Measurements from ENCODE around the gene NUDT19.
"Not testable (repeated sequence)": the region's sequence is repeated elsewhere in the genome, so short reads cannot be mapped to it uniquely, and the experiment has no call there.

Gene NUDT19

DNA sequence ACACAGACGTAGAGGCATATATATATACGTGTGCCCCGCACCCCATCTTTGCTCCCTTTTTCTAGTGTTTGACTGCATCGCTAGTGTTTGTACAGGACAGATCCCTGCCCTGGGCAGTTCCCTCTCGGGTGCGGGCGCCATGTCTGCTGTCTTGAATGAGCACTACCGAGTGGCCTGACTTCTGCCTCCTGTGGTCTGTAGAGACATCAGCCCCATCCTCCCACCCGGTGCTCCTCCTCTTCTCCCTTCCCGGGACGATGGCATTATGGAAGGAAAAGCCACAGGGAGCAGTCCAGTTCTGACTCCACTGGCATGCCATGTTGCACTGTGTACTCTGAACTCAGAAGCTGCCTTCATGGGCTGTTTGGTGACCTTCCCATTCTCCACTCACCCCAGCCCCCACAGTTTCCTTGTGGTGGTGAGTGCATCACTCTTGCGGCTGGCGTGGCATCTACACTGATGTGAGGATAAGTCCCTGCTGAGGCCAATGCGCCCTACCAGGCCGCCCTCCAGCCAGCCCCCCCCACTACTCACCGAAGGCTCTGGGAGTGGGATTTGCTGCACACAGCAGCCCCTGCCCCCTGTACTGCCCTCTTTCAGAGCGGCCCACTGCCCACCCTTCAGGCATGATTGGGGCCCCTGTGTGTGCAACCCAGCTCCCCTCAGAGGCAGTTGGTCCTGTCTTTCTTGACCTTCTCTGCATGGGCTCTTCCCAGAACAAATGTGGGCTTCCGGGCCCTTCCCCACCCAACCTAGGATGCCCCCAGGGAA lies 53.1 kb downstream of the NUDT19 start:
- H3K36me3 ChIP-seq (ENCODE audit: control insufficient read depth, insufficient read depth, low read length), result no peaks in the 10 kb centered on the region
- H3K4me1 ChIP-seq (ENCODE audit: control insufficient read depth, insufficient read depth, low read length), result no peaks in the 10 kb centered on the region
- no peaks in the 10 kb centered on the region for H3K9me3 ChIP-seq (ENCODE audit: control insufficient read depth, insufficient read depth, low read length)
- H3K4me3 ChIP-seq (ENCODE audit: low read depth, low read length), result no peak overlapping the region
- no peaks in the 10 kb centered on the region for H3K27me3 ChIP-seq (ENCODE audit: control insufficient read depth, insufficient read depth, low read length)
- no peak overlapping the region for H3K27ac ChIP-seq (ENCODE audit: low read depth, low read length)
- H3K9ac ChIP-seq (ENCODE audit: low read depth, low read length), result no peak overlapping the region

DNA sequence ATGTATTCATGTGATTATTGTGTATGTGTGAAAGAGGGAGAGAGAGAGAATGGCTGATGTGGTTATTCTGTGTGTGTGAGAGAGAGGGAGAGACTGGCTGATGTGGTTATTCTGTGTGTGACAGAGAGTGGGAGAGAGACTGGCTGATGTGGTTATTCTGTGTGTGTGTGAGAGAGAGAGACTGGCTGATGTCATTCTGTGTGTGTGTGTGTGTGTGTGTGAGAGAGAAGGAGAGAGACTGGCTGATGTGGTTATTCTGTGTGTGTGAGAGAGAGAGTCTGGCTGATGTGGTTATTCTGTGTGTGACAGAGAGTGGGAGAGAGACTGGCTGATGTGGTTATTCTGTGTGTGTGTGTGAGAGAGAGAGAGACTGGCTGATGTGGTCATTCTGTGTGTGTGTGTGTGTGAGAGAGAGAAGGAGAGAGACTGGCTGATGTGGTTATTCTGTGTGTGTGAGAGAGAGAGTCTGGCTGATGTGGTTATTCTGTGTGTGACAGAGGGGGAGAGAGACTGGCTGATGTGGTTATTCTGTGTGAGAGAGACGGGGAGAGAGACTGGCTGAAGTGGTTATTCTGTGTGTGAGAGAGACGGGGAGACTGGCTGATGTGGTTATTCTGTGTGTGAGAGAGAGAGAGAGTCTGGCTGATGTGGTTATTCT lies 54.1 kb downstream of the NUDT19 start:
- H3K4me3 ChIP-seq (ENCODE audit: low read depth, low read length); H3K4me1 ChIP-seq (ENCODE audit: control insufficient read depth, insufficient read depth, low read length); H3K27ac ChIP-seq (ENCODE audit: low read depth, low read length); H3K27me3 ChIP-seq (ENCODE audit: control insufficient read depth, insufficient read depth, low read length); H3K9ac ChIP-seq (ENCODE audit: low read depth, low read length); H3K36me3 ChIP-seq (ENCODE audit: control insufficient read depth, insufficient read depth, low read length); H3K9me3 ChIP-seq (ENCODE audit: control insufficient read depth, insufficient read depth, low read length): not testable (repeated sequence)

- not testable (repeated sequence) for H3K27me3 ChIP-seq (ENCODE audit: control insufficient read depth, insufficient read depth, low read length); H3K27ac ChIP-seq (ENCODE audit: low read depth, low read length); H3K4me1 ChIP-seq (ENCODE audit: control insufficient read depth, insufficient read depth, low read length); H3K36me3 ChIP-seq (ENCODE audit: control insufficient read depth, insufficient read depth, low read length); H3K9ac ChIP-seq (ENCODE audit: low read depth, low read length); H3K9me3 ChIP-seq (ENCODE audit: control insufficient read depth, insufficient read depth, low read length); H3K4me3 ChIP-seq (ENCODE audit: low read depth, low read length)
Observed at GRCh38 chr19:32746631-32747196, 55.1 kb downstream of the NUDT19 start.

DNA sequence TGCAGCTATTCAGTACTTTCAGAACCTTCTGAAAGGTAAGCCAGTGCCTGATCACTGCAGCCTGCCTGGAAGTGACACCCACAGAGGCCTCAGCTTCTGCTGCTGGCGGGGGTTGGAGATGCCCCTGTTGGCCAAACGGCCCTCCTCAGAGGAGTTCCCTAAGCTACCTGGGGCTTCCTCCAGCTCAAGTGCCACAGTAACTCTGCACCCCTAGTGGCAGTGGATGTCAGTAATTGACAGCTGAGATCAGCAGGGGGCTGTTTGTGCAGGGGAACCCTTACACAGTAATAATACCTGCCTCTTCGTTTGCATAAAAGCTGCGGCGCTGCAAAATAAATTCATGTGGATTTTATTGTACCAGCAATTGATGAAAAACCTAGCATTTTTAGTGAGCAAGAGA lies 56.9 kb downstream of the NUDT19 start:
- Histone ChIP-seq H3K4me3 (ENCODE audit: low read depth, low read length) (no peak overlapping the region), H3K27me3 (ENCODE audit: control insufficient read depth, insufficient read depth, low read length) (no peaks in the 10 kb centered on the region), H3K27ac (ENCODE audit: low read depth, low read length) (no peak overlapping the region), H3K4me1 (ENCODE audit: control insufficient read depth, insufficient read depth, low read length) (no peaks in the 10 kb centered on the region), H3K9ac (ENCODE audit: low read depth, low read length) (no peak overlapping the region), H3K36me3 (ENCODE audit: control insufficient read depth, insufficient read depth, low read length) (no peaks in the 10 kb centered on the region), H3K9me3 (ENCODE audit: control insufficient read depth, insufficient read depth, low read length) (no peaks in the 10 kb centered on the region)

GRCh38 chr19:32748948-32749347 lies 57.3 kb downstream of the NUDT19 start:
- Histone ChIP-seq H3K9me3 (ENCODE audit: control insufficient read depth, insufficient read depth, low read length) (no peaks in the 10 kb centered on the region), H3K27me3 (ENCODE audit: control insufficient read depth, insufficient read depth, low read length) (no peaks in the 10 kb centered on the region), H3K4me1 (ENCODE audit: control insufficient read depth, insufficient read depth, low read length) (no peaks in the 10 kb centered on the region), H3K36me3 (ENCODE audit: control insufficient read depth, insufficient read depth, low read length) (no peaks in the 10 kb centered on the region), H3K27ac (ENCODE audit: low read depth, low read length) (no peak overlapping the region), H3K4me3 (ENCODE audit: low read depth, low read length) (no peak overlapping the region), H3K9ac (ENCODE audit: low read depth, low read length) (no peak overlapping the region)

- Histone ChIP-seq H3K4me3 (ENCODE audit: low read depth, low read length) (no peak overlapping the region), H3K4me1 (ENCODE audit: control insufficient read depth, insufficient read depth, low read length) (no peaks in the 10 kb centered on the region), H3K36me3 (ENCODE audit: control insufficient read depth, insufficient read depth, low read length) (no peaks in the 10 kb centered on the region), H3K9me3 (ENCODE audit: control insufficient read depth, insufficient read depth, low read length) (no peaks in the 10 kb centered on the region), H3K9ac (ENCODE audit: low read depth, low read length) (no peak overlapping the region), H3K27ac (ENCODE audit: low read depth, low read length) (no peak overlapping the region), H3K27me3 (ENCODE audit: control insufficient read depth, insufficient read depth, low read length) (no peaks in the 10 kb centered on the region)
Observed at GRCh38 chr19:32749361-32749760, 57.7 kb downstream of the NUDT19 start.

DNA sequence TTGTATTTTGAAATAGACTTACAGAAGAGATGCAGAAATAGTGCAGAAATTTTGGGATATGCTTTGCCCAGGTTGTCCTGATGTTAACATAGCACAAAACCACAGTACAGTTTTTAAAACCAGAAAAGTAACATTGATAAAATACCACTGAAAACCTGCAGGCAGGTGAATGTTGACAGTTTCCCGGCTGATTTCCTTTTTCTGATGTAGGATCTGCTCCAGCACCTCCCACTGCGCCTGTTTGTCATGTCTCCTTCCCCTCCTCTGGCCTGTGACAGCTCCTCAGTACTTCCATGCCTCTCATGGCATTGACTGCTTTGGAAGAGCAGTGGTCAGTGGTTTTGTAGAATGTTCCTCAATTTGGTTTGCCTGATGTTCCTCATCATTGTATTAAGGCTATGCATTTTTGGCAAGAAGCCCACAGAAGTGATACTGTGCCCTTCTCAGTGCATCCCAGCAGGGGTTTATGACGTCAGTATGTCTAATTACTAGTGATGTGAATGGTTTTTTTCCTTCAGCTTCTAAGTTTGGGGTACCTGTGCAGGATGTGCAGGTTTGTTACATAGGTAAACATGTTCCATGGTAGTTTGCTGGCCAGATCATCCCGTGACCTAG lies 58.9 kb downstream of the NUDT19 start:
- no peak overlapping the region for H3K4me3 ChIP-seq (ENCODE audit: low read depth, low read length)
- H3K9ac ChIP-seq (ENCODE audit: low read depth, low read length), result no peak overlapping the region

DNA sequence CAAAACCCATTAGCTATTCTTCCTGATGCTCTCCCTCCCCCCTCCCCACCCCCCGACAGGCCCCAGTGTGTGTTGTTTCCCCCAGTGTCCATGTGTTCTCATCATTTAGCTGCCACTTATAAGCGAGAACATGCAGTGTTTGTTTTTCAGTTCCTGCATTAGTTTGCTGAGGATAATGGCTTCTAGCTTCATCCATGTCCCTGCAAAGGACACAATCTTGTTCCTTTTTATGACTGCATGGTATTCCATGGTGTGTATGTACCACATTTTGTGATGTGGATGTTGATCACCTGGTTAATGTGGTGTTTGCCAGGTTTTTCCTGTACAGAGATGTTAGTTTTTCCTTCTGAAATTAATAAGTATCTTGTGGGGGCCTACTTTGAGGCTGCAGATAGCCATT lies 59.4 kb downstream of the NUDT19 start:
- no peaks in the 10 kb centered on the region for H3K36me3 ChIP-seq (ENCODE audit: control insufficient read depth, insufficient read depth, low read length)
- no peaks in the 10 kb centered on the region for H3K9me3 ChIP-seq (ENCODE audit: control insufficient read depth, insufficient read depth, low read length)
- no peak overlapping the region for H3K27ac ChIP-seq (ENCODE audit: low read depth, low read length)
- H3K4me1 ChIP-seq (ENCODE audit: control insufficient read depth, insufficient read depth, low read length), result no peaks in the 10 kb centered on the region
- H3K27me3 ChIP-seq (ENCODE audit: control insufficient read depth, insufficient read depth, low read length), result no peaks in the 10 kb centered on the region
- no peak overlapping the region for H3K4me3 ChIP-seq (ENCODE audit: low read depth, low read length)
- no peak overlapping the region for H3K9ac ChIP-seq (ENCODE audit: low read depth, low read length)

More for the DNA sequence above, 58.9 kb downstream of the NUDT19 start:
- Histone ChIP-seq H3K36me3 (ENCODE audit: control insufficient read depth, insufficient read depth, low read length) (no peaks in the 10 kb centered on the region), H3K27me3 (ENCODE audit: control insufficient read depth, insufficient read depth, low read length) (no peaks in the 10 kb centered on the region), H3K27ac (ENCODE audit: low read depth, low read length) (no peak overlapping the region), H3K9me3 (ENCODE audit: control insufficient read depth, insufficient read depth, low read length) (no peaks in the 10 kb centered on the region), H3K4me1 (ENCODE audit: control insufficient read depth, insufficient read depth, low read length) (no peaks in the 10 kb centered on the region)

DNA sequence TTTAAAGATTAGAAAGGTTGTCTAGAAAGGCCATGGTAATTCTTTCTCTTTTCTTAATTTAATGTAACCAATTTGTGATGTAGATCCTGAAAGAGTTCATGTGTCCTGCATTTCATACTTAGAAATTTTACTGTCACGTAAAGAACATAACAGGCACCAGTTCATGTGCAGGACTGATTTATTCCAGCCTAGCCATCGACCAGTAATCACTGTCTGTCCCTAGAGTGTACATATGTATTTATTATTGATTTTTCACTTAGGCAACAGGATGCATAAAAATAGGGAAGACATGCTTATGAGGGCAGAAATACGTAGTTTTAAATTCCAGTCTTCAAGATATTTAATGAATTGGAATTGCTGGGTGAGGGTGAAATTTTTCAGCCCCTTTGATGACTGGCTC lies 65.6 kb downstream of the NUDT19 start:
- no peak overlapping the region for H3K9ac ChIP-seq (ENCODE audit: low read depth, low read length)
- no peaks in the 10 kb centered on the region; the same call in 1 of the 2 replicates for H3K9me3 ChIP-seq (ENCODE audit: control insufficient read depth, insufficient read depth, low read length)
- no peaks in the 10 kb centered on the region for H3K36me3 ChIP-seq (ENCODE audit: control insufficient read depth, insufficient read depth, low read length)
- no peak overlapping the region for H3K4me3 ChIP-seq (ENCODE audit: low read depth, low read length)
- H3K27ac ChIP-seq (ENCODE audit: low read depth, low read length), result no peak overlapping the region
- no peaks in the 10 kb centered on the region for H3K27me3 ChIP-seq (ENCODE audit: control insufficient read depth, insufficient read depth, low read length)
- H3K4me1 ChIP-seq (ENCODE audit: control insufficient read depth, insufficient read depth, low read length), result no peaks in the 10 kb centered on the region
